Ovary (tissue), 9 donors: ENCODE measurements around the gene LBHD1. TPM values are rescaled to one million over a fixed set of nuclear protein-coding genes. Genes with fewer than 3 reads are reported as not detected.
"Not testable (repeated sequence)": the region's sequence is repeated elsewhere in the genome, so short reads cannot be mapped to it uniquely, and the experiment has no call there.

Experiments used
- DNase-seq, 5 donors: peaks; one replicate each; pipeline ENCODE4 v3.0.0-alpha.2; 2019 to 2020
- H3K27ac ChIP-seq, 2 donors: fragments of 200-600 bp; one replicate each; pipeline versions ENCODE4 v1.5.1 to v1.8.0; 2019 to 2022
- H3K27me3 ChIP-seq: fragments of 200-600 bp; one replicate; pipeline ENCODE4 v1.8.0; 2022
- H3K36me3 ChIP-seq: fragments of 200-600 bp; sonication (generic); one replicate; pipeline ENCODE4 v1.5.1; 2019
- H3K4me1 ChIP-seq: one replicate; pipeline ENCODE4 v1.8.1; 2013; ENCODE audit warnings: mild to moderate bottlenecking, moderate library complexity; ENCODE audit not compliant: insufficient read depth
- H3K4me3 ChIP-seq: fragments of 200-600 bp; sonication (generic); one replicate; pipeline ENCODE4 v1.5.1; 2017
- H3K9me3 ChIP-seq, 2 donors: fragments of 200-600 bp in 1 of 2; sonication (generic) in 1 of 2; one replicate each; pipeline versions ENCODE4 v1.5.1 to v1.8.1; 2013 to 2019; ENCODE audit warnings: mild to moderate bottlenecking in 1 of 2, moderate library complexity in 1 of 2
- EP300 ChIP-seq: sonication (generic); formaldehyde crosslinking; IDR thresholded peaks from one replicate; pipeline ENCODE4 v1.6.1; 2017; ENCODE audit warnings: antibody characterized with exemption
- POLR2A ChIP-seq: fragments of 450-650 bp; IDR thresholded peaks from one replicate; pipeline ENCODE4 v1.6.1; 2017; ENCODE audit warnings: antibody characterized with exemption, mild to moderate bottlenecking, moderate library complexity
- WGBS, 3 donors: extraction: QIAGEN DNeasy Blood & Tissue Kit in 1 of 3; methylation state at CpG; one replicate each; pipeline versions ENCODE4 v1.1.5 to v1.1.7; 2013 to 2017; 5-methylcytosine and 5-hydroxymethylcytosine counted together
- intact Hi-C, 4 donors: fragments of 100-400 bp; cut with DNase I; formaldehyde crosslinking; loops; one replicate each; pipeline versions ENCODE4 v1.11.0 to v1.15.1; 2022 to 2023
- polyA plus RNA-seq, 2 donors: library from polyadenylated mRNA; stranded (reverse); fragments of 200-250 nt in 1 of 2; fragments of 350-450 nt in 1 of 2; fragmentation: Illumina TruSeq in 1 of 2; extraction: RNeasy Lipid Tissue Mini Kit (QIAGEN cat#74804) in 1 of 2; gene quantifications; one replicate each; pipeline ENCODE4 v1.2.3, GENCODE V29; 2013 to 2014
- total RNA-seq, 7 donors: library from RNA; depleted of rRNA in 2 of 7; stranded (reverse); fragments of >200 nt in 2 of 7; fragmentation: NEBNext Ultra II Directional in 3 of 7; extraction: Animal tissue kit (Norgen Biotek cat#: 25700) in 3 of 7; gene quantifications; one replicate each; pipeline versions ENCODE4 v1.1.0 to v1.2.4, GENCODE V29; 2016 to 2023
- TF ChIP-seq, protein P1 (sequence below), 3 donors: fragments of 450-650 bp in 2 of 3; fragments of 200-600 bp in 1 of 3; IDR thresholded peaks; one replicate each; pipeline versions ENCODE4 v1.5.1 to v1.8.0; 2016 to 2022; ENCODE audit warnings: antibody characterized with exemption in 3 of 3, mild to moderate bottlenecking in 1 of 3
- donor health status: DM: no; HTN: no; CAD: no; lungs with moderate emphysema.
- donor health status: DM: no; HTN: no; CAD: no.
- donor health status: Bipolar disorder and iron deficiency.
- donor health status: DM: yes; HTN: yes; CAD: no.
- donor health status: DM: no; HTN: no; CAD: no.
- donor health status: DM: yes; HTN: yes; CAD: no.

Gene LBHD1
- total and polyA plus RNA-seq, 9 donors, result 2.4 to 6.0 (median 4.6) TPM

DNA sequence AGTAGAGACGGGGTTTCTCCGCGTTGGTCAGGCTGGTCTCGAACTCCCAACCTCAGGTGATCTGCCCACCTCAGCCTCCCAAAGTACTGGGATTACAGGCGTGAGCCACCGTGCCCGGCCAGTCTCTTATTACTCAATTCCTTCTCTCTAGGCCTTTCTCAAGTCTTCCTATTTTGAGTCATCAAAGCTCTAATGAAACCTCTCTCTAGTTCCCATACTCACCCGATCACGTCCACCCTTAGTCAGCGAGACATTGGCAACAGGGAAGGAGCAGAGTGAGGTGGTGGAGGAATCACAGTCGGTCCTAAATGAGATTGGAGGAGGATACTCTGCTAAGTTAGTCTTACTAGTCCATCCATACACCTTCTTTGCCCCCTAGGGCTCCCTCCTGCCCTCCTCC, 30.2 kb upstream of the LBHD1 start:
- Histone ChIP-seq H3K36me3 (no peaks in the 10 kb centered on the region), H3K27ac (no peak overlapping the region), H3K27me3 (no peaks in the 10 kb centered on the region), H3K4me1 (peaks cover 10% of the 10 kb centered on the region), H3K4me3 (no peak overlapping the region), H3K9me3 (no peaks in the 10 kb centered on the region)
- DNase-seq, result peak in 1 of 5 donors; percentile 11
- TF ChIP-seq POLR2A (no peak), EP300 (no peak)
- TF ChIP-seq, protein P1, sequence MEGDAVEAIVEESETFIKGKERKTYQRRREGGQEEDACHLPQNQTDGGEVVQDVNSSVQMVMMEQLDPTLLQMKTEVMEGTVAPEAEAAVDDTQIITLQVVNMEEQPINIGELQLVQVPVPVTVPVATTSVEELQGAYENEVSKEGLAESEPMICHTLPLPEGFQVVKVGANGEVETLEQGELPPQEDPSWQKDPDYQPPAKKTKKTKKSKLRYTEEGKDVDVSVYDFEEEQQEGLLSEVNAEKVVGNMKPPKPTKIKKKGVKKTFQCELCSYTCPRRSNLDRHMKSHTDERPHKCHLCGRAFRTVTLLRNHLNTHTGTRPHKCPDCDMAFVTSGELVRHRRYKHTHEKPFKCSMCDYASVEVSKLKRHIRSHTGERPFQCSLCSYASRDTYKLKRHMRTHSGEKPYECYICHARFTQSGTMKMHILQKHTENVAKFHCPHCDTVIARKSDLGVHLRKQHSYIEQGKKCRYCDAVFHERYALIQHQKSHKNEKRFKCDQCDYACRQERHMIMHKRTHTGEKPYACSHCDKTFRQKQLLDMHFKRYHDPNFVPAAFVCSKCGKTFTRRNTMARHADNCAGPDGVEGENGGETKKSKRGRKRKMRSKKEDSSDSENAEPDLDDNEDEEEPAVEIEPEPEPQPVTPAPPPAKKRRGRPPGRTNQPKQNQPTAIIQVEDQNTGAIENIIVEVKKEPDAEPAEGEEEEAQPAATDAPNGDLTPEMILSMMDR (IDR thresholded peaks at IDR 0.05), result no peak
- 91 to 96% (median 95%) methylated on average over 11 of the region's 11 CpGs for WGBS, 3 donors
- intact Hi-C loops, result no loop called here

DNA sequence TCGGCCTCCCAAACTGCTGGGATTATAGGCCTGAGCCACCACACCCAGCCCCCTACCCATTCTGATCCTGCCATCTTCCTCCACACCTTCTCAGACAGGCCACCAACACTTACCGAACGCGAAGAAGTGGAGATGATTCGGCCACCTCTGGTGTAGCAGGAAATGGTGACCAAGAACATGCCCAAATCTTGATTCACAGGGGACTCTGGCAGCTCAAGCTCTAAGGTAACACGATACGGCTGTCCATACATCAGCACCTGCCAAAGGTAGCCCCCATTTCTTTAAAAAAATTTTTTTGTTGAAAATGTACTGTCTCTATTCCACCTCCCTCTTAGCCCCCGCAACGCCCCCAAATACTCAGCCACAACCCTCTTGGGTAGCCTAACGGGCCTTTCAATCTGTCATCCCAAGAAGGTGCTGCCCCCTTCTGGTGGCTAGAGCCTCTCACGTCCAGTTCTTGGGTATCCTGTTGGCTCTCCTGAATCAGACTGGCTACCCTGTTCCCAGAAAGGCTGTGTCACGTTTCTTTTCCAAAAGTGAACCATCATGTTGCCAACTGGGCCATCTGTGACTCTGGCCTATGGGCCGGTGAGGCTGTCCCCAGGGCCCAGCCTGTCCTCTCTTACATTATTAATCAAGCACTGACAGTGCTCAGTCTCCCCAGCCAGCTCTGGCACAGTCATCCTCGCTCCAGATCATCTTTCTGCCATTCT, 22.5 kb upstream of the LBHD1 start:
- 46 to 50% (median 48%) methylated on average over 14 of the region's 14 CpGs for WGBS, 3 donors
- H3K27me3 ChIP-seq, result no peaks in the 10 kb centered on the region
- peak; percentile 76 to 87 (median 79) for DNase-seq
- TF ChIP-seq POLR2A (no peak), EP300 (no peak)
- TF ChIP-seq, protein P1 (IDR thresholded peaks at IDR 0.05), result peak; percentile 56 to 65 (median 59)
- H3K36me3 ChIP-seq, result no peaks in the 10 kb centered on the region
- H3K27ac ChIP-seq, result no peak overlapping the region
- H3K4me3 ChIP-seq, result no peak overlapping the region
- H3K9me3 ChIP-seq, result no peaks in the 10 kb centered on the region
- peaks cover 2% of the 10 kb centered on the region for H3K4me1 ChIP-seq
- intact Hi-C loops, result loop anchor here in 2 of 4 donors (5.0 to 10.0 kb wide), 3 partner anchors 100 to 302 kb away; partner anchors contain the start of gene TUT1 (in 1 of the 2)

DNA sequence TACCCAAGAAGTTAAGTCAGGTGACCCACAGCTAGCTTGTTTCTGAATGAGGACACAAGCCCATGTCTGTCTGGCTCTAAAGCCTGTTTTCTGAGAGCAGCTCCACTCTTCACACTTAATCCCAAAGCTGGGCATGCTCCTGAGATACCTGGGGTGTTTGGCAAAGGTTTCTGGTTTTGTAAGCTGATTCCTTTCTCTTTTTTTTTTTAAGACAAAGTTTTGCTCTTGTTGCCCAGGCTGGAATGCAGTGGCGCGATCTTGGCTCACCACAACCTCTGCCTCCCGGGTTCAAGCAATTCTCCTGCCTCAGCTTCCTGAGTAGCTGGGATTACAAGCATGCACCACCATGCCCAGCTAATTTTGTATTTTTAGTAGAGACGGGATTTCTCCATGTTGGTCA, 21.6 kb upstream of the LBHD1 start:
- 70 to 79% (median 71%) methylated on average over 4 of the region's 4 CpGs for WGBS, 3 donors
- H3K9me3 ChIP-seq, DNase-seq, H3K4me3 ChIP-seq, H3K27ac ChIP-seq, H3K27me3 ChIP-seq, H3K4me1 ChIP-seq, H3K36me3 ChIP-seq: not testable (repeated sequence)
- intact Hi-C loops, result loop anchor here in 2 of 4 donors (5.0 to 10.0 kb wide), 3 partner anchors 99 to 301 kb away; partner anchors contain the start of gene TUT1 (in 1 of the 2)

DNA sequence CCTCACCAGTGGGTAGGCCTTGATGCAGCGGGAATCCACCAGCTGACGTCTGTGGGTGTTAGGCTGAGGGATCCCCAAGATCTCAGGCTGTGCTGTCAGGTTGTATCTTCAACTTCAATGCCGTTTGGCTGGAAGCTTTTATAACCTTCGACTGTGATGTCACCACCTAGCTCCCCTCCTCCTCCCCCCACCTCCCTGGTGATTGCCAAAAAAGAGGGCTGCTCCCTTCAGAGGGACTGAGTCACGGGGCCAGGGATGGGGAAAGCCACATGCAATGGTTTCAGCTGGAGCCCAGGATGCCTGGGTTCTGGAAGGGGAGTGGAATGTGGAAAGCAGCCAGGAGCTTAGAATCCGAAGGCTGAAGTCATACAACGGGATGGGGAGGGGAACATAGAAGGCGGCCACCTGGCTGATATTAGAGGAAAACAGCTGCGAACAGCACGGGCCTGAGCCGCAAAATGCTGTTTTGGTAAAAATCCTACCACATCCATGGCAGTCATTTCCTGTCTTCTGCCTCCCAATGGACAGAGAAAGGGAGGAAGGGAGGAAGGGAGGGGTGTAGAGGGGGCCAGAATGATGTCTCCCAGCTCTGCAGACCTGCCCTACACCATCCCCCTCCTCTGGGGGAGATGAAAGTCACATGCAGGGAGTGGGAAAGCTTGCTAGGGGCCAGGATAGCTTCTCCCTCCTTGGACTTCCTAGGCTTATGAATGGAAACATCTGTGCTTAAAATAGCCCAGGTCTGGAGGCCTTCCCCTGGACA, 17.5 kb upstream of the LBHD1 start, which contains the start of gene LRRN4CL:
Gene LRRN4CL, minus strand, starts transcription at position 110 of the 763 bp plus-strand sequence. CDS start 1,022 bp downstream, outside the sequence.
- peak; percentile 75 for TF ChIP-seq POLR2A
- peak; percentile 9 for TF ChIP-seq EP300
- TF ChIP-seq, protein P1 (IDR thresholded peaks at IDR 0.05), result peak in 1 of 3 donors; percentile 13
- Histone ChIP-seq H3K4me3 (peak within 1 kb of the TSS; percentile 48), H3K36me3 (no peaks in the 10 kb centered on the region), H3K27me3 (no peaks in the 10 kb centered on the region), H3K27ac (peak within 1 kb of the TSS; percentile 79 to 87), H3K4me1 (peaks cover 12% of the 10 kb centered on the region), H3K9me3 (no peaks in the 10 kb centered on the region)
- WGBS, 3 donors, result 2 to 9% (median 7%) methylated on average over 11 of the region's 11 CpGs
- DNase-seq, result peak; percentile 86 to 97 (median 94)
- intact Hi-C loops, result loop anchor here in 2 of 4 donors (5.0 to 10.0 kb wide), 4 partner anchors 95 to 297 kb away; partner anchors contain the start of gene TUT1 (in 1 of the 2)
